Raji (cell line): ENCODE results near the gene TUBE1.

Experiments
- POLR2A ChIP-seq: IDR thresholded peaks from 2 replicates; pipeline ENCODE4 v1.6.1; 2011; ENCODE audit warnings: low read depth, low read length, control low read depth; ENCODE audit not compliant: insufficient read depth

Gene TUBE1

GRCh38 chr6:112087136-112087911, at the start of gene TUBE1, which contains the start of gene FAM229B:
TUBE1 (minus strand) TSS chr6:112087482; CDS start chr6:112087434, 48 bp downstream.
FAM229B (plus strand) TSS chr6:112087591; CDS start chr6:112099284, 11,693 bp downstream.
- TF ChIP-seq POLR2A, result peak; percentile 91

GRCh38 chr6:112130878-112131277, 43.6 kb upstream of the TUBE1 start:
- TF ChIP-seq POLR2A, result no peak

DNA sequence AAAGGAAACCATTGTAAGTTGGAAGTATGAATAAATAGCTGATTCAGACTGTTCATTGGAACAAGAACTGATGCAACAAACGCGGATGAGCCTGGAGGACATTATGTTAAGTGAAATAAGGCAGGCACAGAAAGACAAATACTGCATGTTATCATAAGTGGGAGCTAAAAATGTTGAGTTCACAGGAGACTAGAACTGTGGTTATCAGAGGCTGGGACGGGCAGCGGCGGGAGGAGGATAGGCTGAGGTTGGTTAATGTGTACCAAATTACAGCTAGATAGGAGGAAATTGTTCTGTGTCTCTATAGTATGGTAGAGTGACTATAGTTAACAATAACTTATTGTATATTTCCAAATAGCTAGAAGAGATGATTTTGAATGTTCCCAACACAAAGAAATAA, 40.9 kb upstream of the TUBE1 start:
- TF ChIP-seq POLR2A, result no peak

DNA sequence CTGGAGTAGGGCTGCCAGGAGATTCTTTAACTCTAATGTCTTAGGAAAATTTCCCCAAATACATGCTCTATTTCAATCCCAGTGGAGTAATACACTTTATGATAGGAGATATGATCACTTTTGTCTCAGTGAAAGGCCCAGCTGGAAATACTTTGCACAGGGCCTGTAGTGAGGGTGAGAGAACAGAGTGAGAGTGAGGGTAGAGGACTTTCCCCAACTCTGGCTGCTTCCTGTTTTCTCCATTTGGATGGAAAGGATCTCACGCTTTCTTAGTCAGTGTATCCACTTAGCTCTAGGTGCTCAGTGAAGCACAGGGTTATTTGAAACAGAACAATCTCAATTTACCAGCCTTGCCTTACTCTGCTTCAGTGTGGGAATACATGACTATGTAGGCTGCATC, 36.7 kb upstream of the TUBE1 start:
- TF ChIP-seq POLR2A, result no peak

DNA sequence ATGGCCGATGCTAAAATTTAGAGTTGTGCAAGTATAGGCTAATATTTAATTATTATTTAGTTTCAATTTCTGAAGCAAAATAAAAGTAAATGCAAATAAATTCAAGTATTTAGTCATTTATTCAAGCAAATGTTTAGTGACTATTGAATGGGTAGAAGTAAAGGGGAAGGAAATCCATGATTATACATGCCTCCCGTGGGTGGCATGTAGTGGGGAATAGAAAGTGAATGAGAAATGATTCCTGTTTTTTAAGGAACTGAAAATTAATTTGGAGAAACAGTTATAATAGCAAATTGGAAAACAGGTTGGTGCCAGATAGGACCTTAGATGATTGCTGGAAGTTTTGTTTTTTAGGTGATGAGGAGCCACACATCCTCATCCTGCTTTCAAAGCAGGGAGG, 35.5 kb upstream of the TUBE1 start:
- no peak for TF ChIP-seq POLR2A

GRCh38 chr6:112118034-112118433, 30.8 kb upstream of the TUBE1 start:
- no peak for TF ChIP-seq POLR2A

GRCh38 chr6:112117554-112117953, 30.3 kb upstream of the TUBE1 start:
- no peak for TF ChIP-seq POLR2A

- TF ChIP-seq POLR2A, result no peak
Measured at GRCh38 chr6:112116221-112116620, 28.9 kb upstream of the TUBE1 start.

- TF ChIP-seq POLR2A, result no peak
Measured at GRCh38 chr6:112114577-112115223, 27.4 kb upstream of the TUBE1 start.

- TF ChIP-seq POLR2A, result no peak
Measured at GRCh38 chr6:112113918-112114317, 26.6 kb upstream of the TUBE1 start.

GRCh38 chr6:112113431-112113830, 26.1 kb upstream of the TUBE1 start:
- TF ChIP-seq POLR2A, result no peak

DNA sequence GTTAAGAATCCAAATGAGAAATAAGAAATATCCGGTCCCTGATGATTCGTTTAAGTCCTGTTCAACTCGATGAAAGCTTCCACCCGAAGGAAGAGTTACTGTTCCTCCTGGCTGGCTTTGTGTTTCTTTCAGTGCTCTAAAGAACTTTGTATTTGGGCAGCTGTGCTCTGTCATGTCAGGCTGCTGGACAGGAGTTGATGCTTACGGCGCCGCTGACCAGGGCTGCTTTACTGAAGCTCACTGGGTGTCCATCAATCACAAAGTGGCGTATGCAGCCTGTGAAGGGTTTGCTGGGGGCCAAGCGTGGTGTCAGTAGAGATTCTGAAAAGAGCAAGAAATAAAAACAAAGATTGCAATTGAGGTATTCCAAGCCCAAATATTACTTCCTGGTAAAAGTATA, 22.0 kb upstream of the TUBE1 start:
- no peak for TF ChIP-seq POLR2A

DNA sequence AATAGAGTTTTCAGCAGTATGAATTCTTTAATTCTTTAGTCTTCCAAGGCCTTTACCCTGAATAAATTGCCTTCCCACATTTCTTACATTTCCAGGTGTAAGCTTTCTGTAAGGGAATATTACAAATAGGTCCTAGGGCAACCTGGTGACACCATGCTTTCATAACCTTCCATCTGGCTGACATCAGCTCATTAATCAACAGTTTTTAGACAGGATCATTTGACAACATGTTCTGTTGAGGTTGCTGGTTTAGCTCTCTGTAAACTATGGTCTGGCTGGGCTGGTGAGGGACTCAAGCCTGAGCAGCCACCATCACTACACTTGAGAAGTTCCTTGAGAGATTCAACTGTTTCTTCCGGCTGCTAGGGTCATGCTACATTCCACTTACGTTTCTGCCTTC, 19.3 kb upstream of the TUBE1 start:
- TF ChIP-seq POLR2A, result no peak

- TF ChIP-seq POLR2A, result no peak
Measured at GRCh38 chr6:112100561-112100960, 13.3 kb upstream of the TUBE1 start.

GRCh38 chr6:112096901-112097300, 9.6 kb upstream of the TUBE1 start:
- TF ChIP-seq POLR2A, result no peak

DNA sequence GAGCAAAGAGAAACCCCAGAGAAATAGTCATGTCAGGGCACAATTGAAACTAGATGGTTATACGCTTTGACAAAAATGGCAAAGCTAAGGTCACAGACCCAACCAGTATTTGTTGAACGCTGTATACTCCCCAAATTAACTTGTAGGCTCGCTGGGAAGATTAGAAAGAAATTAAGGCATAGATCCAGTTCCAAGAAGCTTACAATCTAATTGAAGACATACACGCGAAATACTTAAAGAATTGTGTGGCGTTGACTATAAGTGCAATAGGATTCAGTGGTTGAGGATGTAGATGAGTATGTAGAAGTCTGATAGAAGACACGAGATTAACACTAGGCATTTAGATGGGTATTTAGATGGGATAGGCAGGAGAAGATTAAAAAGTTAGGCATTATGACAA, 634 bp upstream of the TUBE1 start:
- no peak for TF ChIP-seq POLR2A
